GM19452 (cell line): Measurements from ENCODE around the gene TRIM52.

Source experiments
- ATAC-seq: cut with Tn5 transposase; IDR thresholded peaks from one replicate; pipeline ENCODE4 v1.9.1; 2021; ENCODE audit not compliant: unreplicated experiment

Gene TRIM52

GRCh38 chr5:181259283-181259682 is 1.7 kb downstream of the TRIM52 start:
- ATAC-seq: no peak

GRCh38 chr5:181258576-181258975 is 2.4 kb downstream of the TRIM52 start:
- ATAC-seq: no peak

GRCh38 chr5:181255836-181256578 is 4.9 kb downstream of the TRIM52 start:
- ATAC-seq: no peak

- no peak for ATAC-seq
These were observed 5.7 kb downstream of the TRIM52 start for GRCh38 chr5:181255276-181255675.

GRCh38 chr5:181248277-181248676 is 12.7 kb downstream of the TRIM52 start:
- ATAC-seq: no peak

GRCh38 chr5:181246276-181247049 is 14.5 kb downstream of the TRIM52 start:
- ATAC-seq: peak; percentile 40

- peak; percentile 1 for ATAC-seq
These were observed 15.3 kb downstream of the TRIM52 start for GRCh38 chr5:181245427-181246275.

- ATAC-seq: peak; percentile 63
These were observed 17.2 kb downstream of the TRIM52 start, which contains the start of gene RACK1 for GRCh38 chr5:181243564-181244343. Gene RACK1 (minus strand): TSS chr5:181243906. CDS start chr5:181243800, 106 bp downstream.

GRCh38 chr5:181243018-181243563 is 17.9 kb downstream of the TRIM52 start:
- no peak for ATAC-seq

GRCh38 chr5:181242031-181242451 is 18.9 kb downstream of the TRIM52 start:
- ATAC-seq: no peak

GRCh38 chr5:181241393-181241975 is 19.5 kb downstream of the TRIM52 start:
- no peak for ATAC-seq

- no peak for ATAC-seq
These were observed 21.8 kb downstream of the TRIM52 start for GRCh38 chr5:181239062-181239663.

GRCh38 chr5:181237729-181238385 is 23.1 kb downstream of the TRIM52 start:
- ATAC-seq: no peak

- no peak for ATAC-seq
These were observed 23.8 kb downstream of the TRIM52 start for GRCh38 chr5:181236954-181237641.

- ATAC-seq: no peak
These were observed 24.5 kb downstream of the TRIM52 start for GRCh38 chr5:181236471-181236870.

- ATAC-seq: no peak
These were observed 25.1 kb downstream of the TRIM52 start for GRCh38 chr5:181235689-181236366.

GRCh38 chr5:181235323-181235688 is 25.6 kb downstream of the TRIM52 start:
- no peak for ATAC-seq
